GM18526 (cell line): ENCODE results near the gene SIRT1.

Experiments
- POLR2A ChIP-seq: IDR thresholded peaks from 3 replicates; pipeline ENCODE4 v1.6.1; 2011; ENCODE audit not compliant: insufficient read length; ENCODE audit errors: extremely low read depth

SIRT1 gene

DNA sequence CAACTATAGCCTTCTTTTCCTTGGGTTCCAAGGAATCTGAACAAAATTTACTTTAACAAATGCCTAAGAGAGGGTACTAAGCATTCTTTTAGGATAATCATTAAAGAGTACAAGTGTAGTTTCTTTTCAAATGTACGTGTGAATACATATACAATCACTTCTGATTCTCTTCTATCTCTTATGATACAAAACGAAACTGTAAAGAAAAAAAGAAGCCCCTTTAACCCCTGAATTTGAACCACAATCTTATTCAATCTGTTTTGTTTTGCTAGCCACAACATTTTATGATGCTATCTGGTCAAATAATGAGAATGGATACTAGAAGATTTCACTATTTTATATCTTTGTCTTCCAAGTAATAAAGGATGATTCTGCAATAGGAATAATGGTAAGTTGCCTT is 48.7 kb downstream of the SIRT1 start:
- no peak for TF ChIP-seq POLR2A

GRCh38 chr10:67934336-67934735 is 49.9 kb downstream of the SIRT1 start:
- TF ChIP-seq POLR2A: no peak

DNA sequence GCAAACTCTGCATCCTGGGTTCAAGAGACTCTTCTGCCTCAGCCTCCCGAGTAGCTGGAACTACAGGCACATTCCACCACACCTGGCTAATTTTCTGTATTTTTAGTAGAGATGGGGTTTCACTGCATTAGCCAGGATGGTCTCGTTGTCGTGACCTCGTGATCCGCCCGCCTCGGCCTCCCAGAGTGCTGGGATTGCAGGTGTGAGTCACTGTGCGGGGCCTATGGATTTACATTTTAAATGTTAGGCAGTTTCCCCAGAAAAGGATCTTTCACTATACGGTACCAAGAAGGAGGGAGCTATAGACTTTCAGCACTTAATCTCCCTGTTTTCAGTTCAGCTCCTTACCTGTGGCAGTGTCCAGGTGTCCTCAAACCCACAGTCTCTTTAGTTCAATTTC is 50.8 kb downstream of the SIRT1 start:
- no peak for TF ChIP-seq POLR2A

- no peak for TF ChIP-seq POLR2A
Observed at GRCh38 chr10:67936416-67936815, 52.0 kb downstream of the SIRT1 start.

- TF ChIP-seq POLR2A: no peak
Observed at GRCh38 chr10:67943917-67944316, 59.5 kb downstream of the SIRT1 start.

DNA sequence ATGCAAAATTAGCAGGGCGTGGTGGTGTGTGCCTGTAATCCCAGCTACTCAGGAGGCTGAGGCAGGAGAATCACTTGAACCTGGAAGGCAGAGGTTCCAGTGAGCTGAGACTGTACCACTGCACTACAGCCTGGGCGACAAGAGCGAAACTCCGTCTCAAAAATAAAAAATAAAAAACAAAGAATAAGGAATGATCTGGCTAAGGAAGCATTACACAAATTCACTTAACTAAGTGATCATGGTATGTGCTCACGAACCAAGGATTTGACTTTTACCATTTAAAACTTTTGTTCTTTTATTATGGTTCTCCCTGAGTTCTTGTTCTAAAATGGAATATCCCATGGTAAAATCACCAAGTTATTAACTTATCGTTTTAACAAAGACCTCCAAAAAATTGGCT is 71.2 kb downstream of the SIRT1 start:
- TF ChIP-seq POLR2A: no peak

DNA sequence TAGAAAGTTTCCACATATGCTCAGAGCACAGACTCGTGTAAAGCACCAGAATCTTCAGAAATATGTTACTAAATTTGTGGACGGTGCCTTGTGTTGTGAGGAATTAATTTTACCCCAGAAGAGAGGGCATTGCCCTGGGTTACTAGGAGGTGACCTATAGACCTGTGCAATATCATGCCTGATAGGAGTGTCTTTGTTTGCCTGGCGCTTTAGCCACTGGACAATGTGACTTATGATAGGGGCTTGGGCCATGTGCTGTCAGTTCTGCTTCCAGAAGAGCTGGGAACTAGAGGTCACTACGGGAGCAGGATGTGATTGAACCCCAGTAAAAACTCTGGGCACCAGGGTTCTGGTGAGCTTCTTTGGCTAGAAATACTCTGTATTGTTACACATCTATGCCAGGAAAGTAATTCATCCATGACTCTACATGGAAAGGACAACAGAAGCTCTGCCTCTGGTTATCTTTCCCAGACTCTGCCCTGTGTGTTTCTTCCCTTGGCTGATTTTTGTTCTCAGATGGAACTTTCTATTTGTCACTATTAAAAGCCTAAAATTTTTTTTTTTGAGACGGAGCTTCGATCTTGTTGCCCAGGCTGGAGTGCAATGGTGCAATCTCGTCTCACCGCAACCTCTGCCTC is 75.5 kb downstream of the SIRT1 start:
- no peak for TF ChIP-seq POLR2A

DNA sequence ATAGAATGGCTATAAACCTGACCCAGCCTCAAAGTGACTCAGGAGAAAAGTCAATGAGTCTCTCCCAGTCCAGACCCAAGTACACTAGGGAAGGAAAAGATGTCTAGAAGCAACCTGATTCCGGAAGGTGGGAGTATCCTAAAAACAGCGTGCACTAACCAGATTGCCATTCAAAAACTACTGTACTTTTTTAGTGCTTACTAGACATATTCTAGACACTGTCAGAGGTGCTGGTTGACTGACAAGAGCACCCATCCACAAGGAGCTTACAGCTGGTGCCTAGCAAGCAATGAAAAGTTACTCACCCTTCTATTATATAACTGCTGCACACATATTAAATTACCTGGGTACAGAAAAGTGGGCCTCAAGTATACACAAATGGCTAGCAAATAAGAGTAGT is 81.0 kb downstream of the SIRT1 start:
- TF ChIP-seq POLR2A: no peak
